ENCODE data around the gene CXXC4. TPM values are rescaled to one million over a fixed set of nuclear protein-coding genes. Genes with fewer than 3 reads are reported as not detected.

The CXXC4 gene
- total RNA-seq, 1 donor, result 0.43 TPM

GRCh38 chr4:104425948-104426347 lies 68.7 kb downstream of the CXXC4 start:
- no peak for TF ChIP-seq CTCF (IDR thresholded peaks at IDR 0.05; ENCODE audit: insufficient read depth, low read depth, low read length)
- DNase-seq (ENCODE audit: low read depth), result no peak

GRCh38 chr4:104424989-104425388 lies 69.7 kb downstream of the CXXC4 start:
- H3K4me3 ChIP-seq (ENCODE audit: low read depth, low read length), result peak overlapping the region; percentile 33
- TF ChIP-seq CTCF (IDR thresholded peaks at IDR 0.05; ENCODE audit: insufficient read depth, low read depth, low read length), result no peak
- DNase-seq (ENCODE audit: low read depth), result no peak

More at GRCh38 chr4:104425948-104426347, 68.7 kb downstream of the CXXC4 start:
- no peak overlapping the region for H3K4me3 ChIP-seq (ENCODE audit: low read depth, low read length)

GRCh38 chr4:104424475-104424941 lies 70.2 kb downstream of the CXXC4 start:
- H3K4me3 ChIP-seq (ENCODE audit: low read depth, low read length), result peak overlapping the region; percentile 33
- no peak for DNase-seq (ENCODE audit: low read depth)
- TF ChIP-seq CTCF (IDR thresholded peaks at IDR 0.05; ENCODE audit: insufficient read depth, low read depth, low read length), result no peak

- no peak for TF ChIP-seq CTCF (IDR thresholded peaks at IDR 0.05; ENCODE audit: insufficient read depth, low read depth, low read length)
- H3K4me3 ChIP-seq (ENCODE audit: low read depth, low read length), result no peak overlapping the region
- no peak for DNase-seq (ENCODE audit: low read depth)
Measured at GRCh38 chr4:104421566-104421965, 73.1 kb downstream of the CXXC4 start.

- no peak for DNase-seq (ENCODE audit: low read depth)
- no peak for TF ChIP-seq CTCF (IDR thresholded peaks at IDR 0.05; ENCODE audit: insufficient read depth, low read depth, low read length)
- no peak overlapping the region for H3K4me3 ChIP-seq (ENCODE audit: low read depth, low read length)
Measured at GRCh38 chr4:104420766-104421165, 73.9 kb downstream of the CXXC4 start.

All from fibroblast of villous mesenchyme (primary cell).